GM12891 (cell line): ENCODE measurements around the gene KDM4B.

ENCODE experiments used
- PAX5 ChIP-seq: IDR thresholded peaks from 2 replicates; pipeline ENCODE4 v1.6.1; 2011; ENCODE audit warnings: low read length, moderate library complexity, mild to moderate bottlenecking; ENCODE audit not compliant: insufficient read depth, severe bottlenecking
- POLR2A ChIP-seq: IDR thresholded peaks from 2 replicates; pipeline ENCODE4 v1.6.1; 2011; ENCODE audit warnings: low read depth, low read length, control low read depth
- POLR2AphosphoS5 ChIP-seq: IDR thresholded peaks from 2 replicates; pipeline ENCODE4 v1.6.1; 2011; ENCODE audit warnings: low read depth, low read length, control low read depth
- SPI1 ChIP-seq: IDR thresholded peaks from 2 replicates; pipeline ENCODE4 v1.6.1; 2011; ENCODE audit warnings: low read depth, low read length, control low read depth
- TAF1 ChIP-seq: IDR thresholded peaks from 2 replicates; pipeline ENCODE4 v1.6.1; 2011; ENCODE audit warnings: low read depth, low read length, control low read depth

GRCh38 chr19:4993683-4994082 lies 24.8 kb downstream of the KDM4B start:
- no peak for TF ChIP-seq POLR2AphosphoS5
- no peak for TF ChIP-seq POLR2A
- no peak for TF ChIP-seq TAF1
- TF ChIP-seq PAX5, result no peak
- no peak for TF ChIP-seq SPI1
